GM23248 (cell line): ENCODE measurements around the gene SLC22A13. TPM values are rescaled to one million over a fixed set of nuclear protein-coding genes. Genes with fewer than 3 reads are reported as not detected.

Source experiments
- DNase-seq: peaks from one replicate; pipeline ENCODE4 v3.0.0-alpha.2; 2015
- H2AFZ ChIP-seq: fragments of 200-600 bp; sonication (generic); 2 replicates; pipeline ENCODE4 v1.6.1; 2016; ENCODE audit warnings: antibody characterized with exemption
- H3F3A ChIP-seq: fragments of 200-600 bp; sonication (generic); 2 replicates; pipeline ENCODE4 v1.6.1; 2016; ENCODE audit warnings: mild to moderate bottlenecking, antibody characterized with exemption, mixed run types; ENCODE audit not compliant: insufficient read depth
- H3K27ac ChIP-seq: fragments of 200-600 bp; sonication (generic); 2 replicates; pipeline ENCODE4 v1.5.1; 2016; ENCODE audit warnings: mild to moderate bottlenecking
- H3K27me3 ChIP-seq: fragments of 200-600 bp; sonication (generic); replicated peaks from 2 replicates; pipeline ENCODE4 v1.6.1; 2016; ENCODE audit warnings: mild to moderate bottlenecking; ENCODE audit not compliant: insufficient read depth
- H3K36me3 ChIP-seq: fragments of 200-600 bp; sonication (generic); 2 replicates; pipeline ENCODE4 v1.6.1; 2016; ENCODE audit warnings: low read depth, mild to moderate bottlenecking
- H3K4me1 ChIP-seq: fragments of 200-600 bp; sonication (generic); 2 replicates; pipeline ENCODE4 v1.6.1; 2016; ENCODE audit warnings: mild to moderate bottlenecking; ENCODE audit not compliant: insufficient read depth
- H3K4me2 ChIP-seq: fragments of 200-600 bp; sonication (generic); one replicate; pipeline ENCODE4 v1.6.1; 2016; ENCODE audit warnings: mild to moderate bottlenecking; ENCODE audit not compliant: unreplicated experiment
- H3K4me3 ChIP-seq: fragments of 200-600 bp; sonication (generic); 2 replicates; pipeline ENCODE4 v1.5.1; 2016; ENCODE audit warnings: mild to moderate bottlenecking
- H3K79me2 ChIP-seq: fragments of 200-600 bp; sonication (generic); 2 replicates; pipeline ENCODE4 v1.6.1; 2016; ENCODE audit warnings: mild to moderate bottlenecking; ENCODE audit not compliant: insufficient read depth
- H3K9ac ChIP-seq: fragments of 200-600 bp; sonication (generic); 2 replicates; pipeline ENCODE4 v1.6.1; 2016; ENCODE audit warnings: mild to moderate bottlenecking
- H3K9me2 ChIP-seq: fragments of 200-600 bp; sonication (generic); 2 replicates; pipeline ENCODE4 v1.6.1; 2016; ENCODE audit warnings: mixed run types, mild to moderate bottlenecking, moderate library complexity; ENCODE audit not compliant: insufficient read depth
- H3K9me3 ChIP-seq: fragments of 200-600 bp; sonication (generic); one replicate; pipeline ENCODE4 v1.6.1; 2017; ENCODE audit warnings: low read depth
- H4K20me1 ChIP-seq: fragments of 200-600 bp; sonication (generic); 2 replicates; pipeline ENCODE4 v1.6.0; 2016; ENCODE audit not compliant: insufficient read depth
- EZH2 ChIP-seq: fragments of 200-600 bp; sonication (generic); IDR thresholded peaks from 2 replicates; pipeline ENCODE4 v1.6.1; 2018; ENCODE audit warnings: antibody characterized with exemption, mild to moderate bottlenecking; ENCODE audit not compliant: insufficient read depth, poor library complexity, severe bottlenecking
- EZH2phosphoT487 ChIP-seq: fragments of 200-600 bp; sonication (generic); IDR thresholded peaks from 2 replicates; pipeline ENCODE4 v1.6.1; 2018; ENCODE audit warnings: antibody characterized with exemption, moderate library complexity, mild to moderate bottlenecking, low read depth; ENCODE audit not compliant: insufficient read depth
- WGBS, 2 experiments: methylation state at CpG; one replicate each; pipeline ENCODE4 v1.1.6; 2015 to 2017; ENCODE audit warnings: low lambda C conversion rate in 2 of 2, low coverage in 1 of 2; ENCODE audit errors: missing lambda C conversion rate in 2 of 2; 5-methylcytosine and 5-hydroxymethylcytosine counted together
- in situ Hi-C: fragments of 300-500 bp; cut with MboI; formaldehyde crosslinking; loops from 2 replicates; pipeline ENCODE4 v1.15.0; 2020
- polyA plus RNA-seq: library from polyadenylated mRNA; unstranded; fragments of >200 nt; fragmentation: Nextera tagmentation; extraction: Ambion mirVana; gene quantifications from 2 replicates; pipeline ENCODE4 v1.2.1, GENCODE V29; 2016
- total RNA-seq: library from RNA; depleted of rRNA; stranded (reverse); fragments of >200 nt; shearing (Covaris generic); gene quantifications from 2 replicates; pipeline ENCODE4 v1.2.3, GENCODE V29; 2014

The SLC22A13 gene
- total and polyA plus RNA-seq, 2 experiments from 2014 or later = 0.86 TPM; not detected in 1

GRCh38 chr3:38314112-38314763 is 48.6 kb downstream of the SLC22A13 start:
- TF ChIP-seq EZH2 (no peak), EZH2phosphoT487 (no peak)
- no peak overlapping the region for H3K4me2 ChIP-seq
- no peaks in the 10 kb centered on the region for H3K79me2 ChIP-seq
- no peak overlapping the region for H2AFZ ChIP-seq
- 37 to 47% methylated on average over 4 of the region's 4 CpGs for WGBS, 2 experiments
- DNase-seq = no peak
- H3K4me1 ChIP-seq = no peaks in the 10 kb centered on the region
- no peaks in the 10 kb centered on the region for H3K9me2 ChIP-seq
- in situ Hi-C loops = no loop called here
- no peaks in the 10 kb centered on the region for H3K36me3 ChIP-seq
- no peak overlapping the region for H3K9ac ChIP-seq
- no peaks in the 10 kb centered on the region for H4K20me1 ChIP-seq
- H3F3A ChIP-seq = no peaks in the 10 kb centered on the region
- H3K27ac ChIP-seq = no peak overlapping the region
- no peak overlapping the region for H3K4me3 ChIP-seq
- H3K27me3 ChIP-seq = no peaks in the 10 kb centered on the region
- no peaks in the 10 kb centered on the region for H3K9me3 ChIP-seq

GRCh38 chr3:38314764-38315487 is 49.3 kb downstream of the SLC22A13 start:
- Histone ChIP-seq H3K79me2 (no peaks in the 10 kb centered on the region), H2AFZ (no peak overlapping the region), H3K4me3 (no peak overlapping the region), H3K27me3 (no peaks in the 10 kb centered on the region), H3K27ac (no peak overlapping the region), H3K9me3 (no peaks in the 10 kb centered on the region), H3K4me1 (no peaks in the 10 kb centered on the region), H3K9ac (no peak overlapping the region), H3K36me3 (no peaks in the 10 kb centered on the region), H3K4me2 (no peak overlapping the region), H3K9me2 (no peaks in the 10 kb centered on the region), H4K20me1 (no peaks in the 10 kb centered on the region), H3F3A (no peaks in the 10 kb centered on the region)
- in situ Hi-C loops = no loop called here
- DNase-seq = no peak
- WGBS, 2 experiments = 67 to 70% methylated on average over 5 of the region's 5 CpGs
- no peak for TF ChIP-seq EZH2
- TF ChIP-seq EZH2phosphoT487 = no peak

- Histone ChIP-seq H3F3A (no peaks in the 10 kb centered on the region), H3K9ac (no peak overlapping the region), H3K9me2 (no peaks in the 10 kb centered on the region), H3K4me3 (no peak overlapping the region), H3K36me3 (no peaks in the 10 kb centered on the region), H3K27me3 (no peaks in the 10 kb centered on the region), H3K9me3 (no peaks in the 10 kb centered on the region), H3K4me2 (no peak overlapping the region), H2AFZ (no peak overlapping the region), H3K27ac (no peak overlapping the region), H4K20me1 (no peaks in the 10 kb centered on the region), H3K4me1 (no peaks in the 10 kb centered on the region), H3K79me2 (no peaks in the 10 kb centered on the region)
- TF ChIP-seq EZH2phosphoT487 (no peak), EZH2 (no peak)
- in situ Hi-C loops = no loop called here
- 77 to 81% methylated on average over 10 of the region's 10 CpGs for WGBS, 2 experiments
- DNase-seq = no peak
These were observed 50.0 kb downstream of the SLC22A13 start for GRCh38 chr3:38315488-38316230.

GRCh38 chr3:38316356-38317191 is 51.0 kb downstream of the SLC22A13 start:
- in situ Hi-C loops = no loop called here

More at GRCh38 chr3:38316356-38317191, 51.0 kb downstream of the SLC22A13 start:
- no peaks in the 10 kb centered on the region for H3K79me2 ChIP-seq
- H2AFZ ChIP-seq = no peak overlapping the region
- H3K4me3 ChIP-seq = no peak overlapping the region
- no peaks in the 10 kb centered on the region for H3K4me1 ChIP-seq
- H3K36me3 ChIP-seq = no peaks in the 10 kb centered on the region
- no peak overlapping the region for H3K27ac ChIP-seq
- TF ChIP-seq EZH2phosphoT487 (no peak), EZH2 (no peak)
- H3K9me3 ChIP-seq = no peaks in the 10 kb centered on the region
- no peak overlapping the region for H3K4me2 ChIP-seq
- H4K20me1 ChIP-seq = no peaks in the 10 kb centered on the region
- H3K9ac ChIP-seq = no peak overlapping the region
- H3F3A ChIP-seq = no peaks in the 10 kb centered on the region
- no peaks in the 10 kb centered on the region for H3K27me3 ChIP-seq
- no peak for DNase-seq
- WGBS, 2 experiments = 83% methylated on average over 22 of the region's 22 CpGs
- H3K9me2 ChIP-seq = no peaks in the 10 kb centered on the region
